Chondrocyte (in vitro differentiated cells): ENCODE data around the gene TRIM7. TPM values are rescaled to one million over a fixed set of nuclear protein-coding genes. Genes with fewer than 3 reads are reported as not detected.
"Not testable (repeated sequence)": the region's sequence is repeated elsewhere in the genome, so short reads cannot be mapped to it uniquely, and the experiment has no call there.

ENCODE experiments used
- DNase-seq: peaks from one replicate; pipeline ENCODE4 v3.0.0; 2021; ENCODE audit warnings: mixed read lengths, low spot score
- H3K27ac Mint-ChIP-seq: one replicate; pipeline ENCODE4 v1.8.0; 2021; ENCODE audit warnings: mild to moderate bottlenecking, moderate library complexity, mixed read lengths; ENCODE audit not compliant: unreplicated experiment
- H3K27me3 Mint-ChIP-seq: 2 replicates; pipeline ENCODE4 v1.8.0; 2021; ENCODE audit warnings: low read depth, mixed read lengths
- H3K36me3 Mint-ChIP-seq: 2 replicates; pipeline ENCODE4 v1.8.0; 2021; ENCODE audit warnings: low read depth, mixed read lengths
- H3K4me1 Mint-ChIP-seq: 2 replicates; pipeline ENCODE4 v1.8.0; 2021; ENCODE audit warnings: low read depth, mild to moderate bottlenecking, mixed read lengths
- H3K4me3 Mint-ChIP-seq: one replicate; pipeline ENCODE4 v1.8.0; 2021; ENCODE audit warnings: mild to moderate bottlenecking, moderate library complexity, mixed read lengths; ENCODE audit not compliant: unreplicated experiment
- H3K9me3 Mint-ChIP-seq: 2 replicates; pipeline ENCODE4 v1.8.0; 2021; ENCODE audit warnings: low read depth, mixed read lengths
- microRNA-seq: library from miRNA; unstranded; fragments of <30 nt; microRNA quantifications from one replicate; pipeline ENCODE4 v1.2.0, GENCODE V29; 2020; ENCODE audit warnings: borderline number of aligned reads
- total RNA-seq: library from RNA; stranded (reverse); gene quantifications from 3 replicates; pipeline ENCODE4 v1.2.1, GENCODE V29; 2021
- TF ChIP-seq, protein P1 (sequence below): fragments of 200-600 bp; sonication (generic); IDR thresholded peaks from 2 replicates; pipeline ENCODE4 v1.5.0; 2021; ENCODE audit warnings: antibody characterized with exemption, mild to moderate bottlenecking, moderate library complexity

TRIM7 gene
- total RNA-seq, 1 donor from 2014 or later: 5.7 TPM

GRCh38 chr5:181149806-181150733, 54.9 kb downstream of the TRIM7 start:
- H3K9me3 Mint-ChIP-seq: peaks cover 5% of the 10 kb centered on the region
- H3K4me3 Mint-ChIP-seq: no peak overlapping the region
- peaks cover 7% of the 10 kb centered on the region for H3K4me1 Mint-ChIP-seq
- no peak for DNase-seq
- H3K36me3 Mint-ChIP-seq: no peaks in the 10 kb centered on the region
- H3K27me3 Mint-ChIP-seq: peaks cover 34% of the 10 kb centered on the region
- TF ChIP-seq, protein P1, sequence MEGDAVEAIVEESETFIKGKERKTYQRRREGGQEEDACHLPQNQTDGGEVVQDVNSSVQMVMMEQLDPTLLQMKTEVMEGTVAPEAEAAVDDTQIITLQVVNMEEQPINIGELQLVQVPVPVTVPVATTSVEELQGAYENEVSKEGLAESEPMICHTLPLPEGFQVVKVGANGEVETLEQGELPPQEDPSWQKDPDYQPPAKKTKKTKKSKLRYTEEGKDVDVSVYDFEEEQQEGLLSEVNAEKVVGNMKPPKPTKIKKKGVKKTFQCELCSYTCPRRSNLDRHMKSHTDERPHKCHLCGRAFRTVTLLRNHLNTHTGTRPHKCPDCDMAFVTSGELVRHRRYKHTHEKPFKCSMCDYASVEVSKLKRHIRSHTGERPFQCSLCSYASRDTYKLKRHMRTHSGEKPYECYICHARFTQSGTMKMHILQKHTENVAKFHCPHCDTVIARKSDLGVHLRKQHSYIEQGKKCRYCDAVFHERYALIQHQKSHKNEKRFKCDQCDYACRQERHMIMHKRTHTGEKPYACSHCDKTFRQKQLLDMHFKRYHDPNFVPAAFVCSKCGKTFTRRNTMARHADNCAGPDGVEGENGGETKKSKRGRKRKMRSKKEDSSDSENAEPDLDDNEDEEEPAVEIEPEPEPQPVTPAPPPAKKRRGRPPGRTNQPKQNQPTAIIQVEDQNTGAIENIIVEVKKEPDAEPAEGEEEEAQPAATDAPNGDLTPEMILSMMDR: no peak
- H3K27ac Mint-ChIP-seq: no peak overlapping the region

DNA sequence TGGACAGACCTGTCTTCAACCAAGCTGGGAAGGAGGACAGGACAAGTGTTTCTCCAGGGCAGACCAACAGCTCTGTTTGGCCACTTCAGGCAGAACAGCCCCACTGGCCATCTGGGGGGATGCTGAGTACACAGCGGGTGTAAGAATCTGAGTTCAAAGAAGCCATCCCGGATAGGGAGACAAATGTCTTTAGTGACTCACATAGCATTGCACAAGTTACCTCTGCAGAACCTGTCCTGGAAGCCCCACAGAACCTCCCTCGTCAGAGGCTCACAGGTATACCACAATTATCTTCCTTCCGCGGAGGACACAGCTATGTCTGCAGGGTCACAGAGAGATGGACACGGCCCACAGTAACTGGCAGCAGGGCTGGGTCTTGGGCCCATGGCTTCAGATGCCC, 55.6 kb downstream of the TRIM7 start:
- DNase-seq: no peak
- H3K9me3 Mint-ChIP-seq: peaks cover 5% of the 10 kb centered on the region
- no peak overlapping the region for H3K4me3 Mint-ChIP-seq
- H3K27ac Mint-ChIP-seq: no peak overlapping the region
- TF ChIP-seq, protein P1: no peak
- peaks cover 35% of the 10 kb centered on the region for H3K27me3 Mint-ChIP-seq
- no peaks in the 10 kb centered on the region for H3K36me3 Mint-ChIP-seq
- H3K4me1 Mint-ChIP-seq: peaks cover 7% of the 10 kb centered on the region

GRCh38 chr5:181146927-181147636, 57.9 kb downstream of the TRIM7 start, which contains the start of gene OR2V2:
TSS of gene OR2V2 (plus strand) at chr5:181147586. CDS start at chr5:181154943, 7,357 bp downstream.
- not testable (repeated sequence) for H3K4me3 Mint-ChIP-seq, DNase-seq, H3K4me1 Mint-ChIP-seq, H3K27ac Mint-ChIP-seq, H3K9me3 Mint-ChIP-seq, H3K36me3 Mint-ChIP-seq
- H3K27me3 Mint-ChIP-seq: peaks cover 45% of the 10 kb centered on the region

DNA sequence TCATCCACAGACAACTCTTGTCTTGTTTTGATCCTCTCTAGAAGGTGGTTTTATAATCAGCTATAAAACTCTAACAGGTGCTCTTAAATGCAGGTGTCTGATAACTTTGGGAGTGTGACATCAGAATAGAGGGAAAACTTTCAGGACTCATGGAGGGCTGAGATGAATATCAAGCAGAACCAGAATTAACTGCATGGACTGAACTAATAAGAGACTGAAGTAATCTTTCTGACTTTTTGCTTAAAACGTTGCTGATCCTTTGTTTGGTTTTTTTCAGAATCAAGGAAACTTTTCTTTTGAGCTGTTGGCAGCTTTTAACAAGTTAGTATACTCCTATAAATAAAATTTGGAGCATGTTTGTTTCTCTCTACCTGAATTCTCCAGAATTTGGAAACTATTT, 59.9 kb downstream of the TRIM7 start:
- Mint-ChIP-seq H3K27me3 (peaks cover 52% of the 10 kb centered on the region), H3K4me1 (no peaks in the 10 kb centered on the region), H3K36me3 (no peaks in the 10 kb centered on the region), H3K27ac (no peak overlapping the region), H3K4me3 (no peak overlapping the region), H3K9me3 (no peaks in the 10 kb centered on the region)
- TF ChIP-seq, protein P1: no peak
- no peak for DNase-seq

Small RNA genes within 50 kb of the gene (microRNA-seq; reads per million reads assigned to microRNA genes)
- gene MIR4638: 2.8 reads per million

Other genes starting within 250 kb of the TRIM7 start
- not detected in 3 replicates for gene BTNL3, start 216.3 kb downstream of the TRIM7 start, total RNA-seq
- gene BTNL9, start 164.9 kb downstream of the TRIM7 start, total RNA-seq: not detected in 3 replicates
- not detected in 3 replicates for gene OR2V1, start 74.0 kb downstream of the TRIM7 start, total RNA-seq
- not detected in 3 replicates for gene OR2V2, start 57.6 kb downstream of the TRIM7 start, total RNA-seq
- gene TRIM41, start 18.1 kb upstream of the TRIM7 start, total RNA-seq: 17.9 to 24.3 TPM (median 19.3 TPM) in 3 replicates
- 995 to 1,189 TPM (median 1,167 TPM) in 3 replicates for gene RACK1, start 38.7 kb upstream of the TRIM7 start, total RNA-seq
- gene TRIM52, start 55.9 kb upstream of the TRIM7 start, total RNA-seq: 7.2 to 12.7 TPM (median 8.3 TPM) in 3 replicates
- not detected in 3 replicates for gene OR4F3, start 162.1 kb upstream of the TRIM7 start, total RNA-seq